HEK293 (cell line): ENCODE measurements around the gene PRR35.

Experiments
- CTCF ChIA-PET: fragments of 350-600 bp; formaldehyde crosslinking; extraction: SDS; loops from one replicate; lab custom pipeline; 2021; ENCODE audit warnings: antibody characterized with exemption; lab: Yijun Ruan, JAX
- POLR2A ChIA-PET: fragments of 300-600 bp; formaldehyde crosslinking; extraction: SDS; loops from one replicate; lab custom pipeline; 2020; ENCODE audit warnings: antibody characterized with exemption, inconsistent platforms; lab: Yijun Ruan, JAX
- H3K27ac ChIP-seq: fragments of 200-500 bp; sonication (Bioruptor generic); 2 replicates; pipeline ENCODE4 v1.5.1; 2014; ENCODE audit warnings: low read depth, low read length, control low read depth, inconsistent platforms; ENCODE audit errors: extremely low read depth
- H3K36me3 ChIP-seq, 2 experiments: fragments of 200-500 bp in 1 of 2; sonication (Bioruptor generic) in 1 of 2; 1 replicate in 1 of 2; 2 replicates in 1 of 2; pipeline ENCODE4 v1.5.1; 2014 to 2017; ENCODE audit warnings: inconsistent platforms in 2 of 2, low read length in 2 of 2; ENCODE audit not compliant: control insufficient read depth in 2 of 2, insufficient read depth in 1 of 2
- H3K4me1 ChIP-seq: fragments of 200-500 bp; sonication (Bioruptor generic); 2 replicates; pipeline ENCODE4 v1.5.1; 2014; ENCODE audit warnings: mild to moderate bottlenecking, low read length, inconsistent platforms; ENCODE audit not compliant: control insufficient read depth, insufficient read depth
- H3K4me3 ChIP-seq: 2 replicates; pipeline ENCODE4 v1.5.1; 2011; ENCODE audit warnings: low read depth, mild to moderate bottlenecking, control low read depth, low read length, moderate library complexity
- H3K9me3 ChIP-seq: fragments of 200-500 bp; sonication (Bioruptor generic); 2 replicates; pipeline ENCODE4 v1.5.1; 2014; ENCODE audit warnings: low read depth, low read length, inconsistent platforms; ENCODE audit not compliant: control insufficient read depth, insufficient read depth
- BCL11A ChIP-seq: fragments of 450-650 bp; formaldehyde crosslinking; IDR thresholded peaks from 2 replicates; pipeline ENCODE4 v1.5.1; 2016; ENCODE audit warnings: low read depth, missing biosample characterization, missing genetic modification characterization
- ZBTB1 ChIP-seq: fragments of 450-650 bp; formaldehyde crosslinking; IDR thresholded peaks from 2 replicates; pipeline ENCODE4 v1.5.1; 2016; ENCODE audit warnings: missing biosample characterization, missing genetic modification characterization
- ZBTB20 ChIP-seq: fragments of 450-650 bp; formaldehyde crosslinking; IDR thresholded peaks from 2 replicates; pipeline ENCODE4 v1.5.1; 2016; ENCODE audit warnings: missing biosample characterization, missing genetic modification characterization
- ZBTB48 ChIP-seq: fragments of 450-650 bp; formaldehyde crosslinking; IDR thresholded peaks from 2 replicates; pipeline ENCODE4 v1.5.1; 2016; ENCODE audit warnings: missing biosample characterization, missing genetic modification characterization
- ZBTB8A ChIP-seq: fragments of 450-650 bp; formaldehyde crosslinking; IDR thresholded peaks from 2 replicates; pipeline ENCODE4 v1.5.1; 2016; ENCODE audit warnings: missing biosample characterization, missing genetic modification characterization
- ZFP69B ChIP-seq: fragments of 450-650 bp; formaldehyde crosslinking; IDR thresholded peaks from 2 replicates; pipeline ENCODE4 v1.5.1; 2016; ENCODE audit warnings: missing biosample characterization, missing genetic modification characterization
- ZNF157 ChIP-seq: fragments of 450-650 bp; formaldehyde crosslinking; IDR thresholded peaks from 2 replicates; pipeline ENCODE4 v1.5.1; 2016; ENCODE audit warnings: missing biosample characterization, missing genetic modification characterization
- ZNF214 ChIP-seq: fragments of 450-650 bp; formaldehyde crosslinking; IDR thresholded peaks from 2 replicates; pipeline ENCODE4 v1.5.1; 2017; ENCODE audit warnings: missing biosample characterization, mild to moderate bottlenecking, missing genetic modification characterization, borderline replicate concordance
- ZNF221 ChIP-seq: fragments of 450-650 bp; formaldehyde crosslinking; IDR thresholded peaks from 2 replicates; pipeline ENCODE4 v1.5.1; 2017; ENCODE audit warnings: missing biosample characterization, missing genetic modification characterization, borderline replicate concordance
- ZNF239 ChIP-seq: fragments of 450-650 bp; formaldehyde crosslinking; IDR thresholded peaks from 2 replicates; pipeline ENCODE4 v1.5.1; 2016; ENCODE audit warnings: missing biosample characterization, missing genetic modification characterization
- ZNF311 ChIP-seq: fragments of 450-650 bp; formaldehyde crosslinking; IDR thresholded peaks from 2 replicates; pipeline ENCODE4 v1.5.1; 2017; ENCODE audit warnings: missing biosample characterization, missing genetic modification characterization, borderline replicate concordance
- ZNF394 ChIP-seq: fragments of 450-650 bp; formaldehyde crosslinking; IDR thresholded peaks from 2 replicates; pipeline ENCODE4 v1.5.1; 2016; ENCODE audit warnings: missing biosample characterization, missing genetic modification characterization, mild to moderate bottlenecking, moderate library complexity, borderline replicate concordance
- ZNF544 ChIP-seq: fragments of 450-650 bp; formaldehyde crosslinking; IDR thresholded peaks from 2 replicates; pipeline ENCODE4 v1.5.0; 2017; ENCODE audit warnings: missing biosample characterization, missing genetic modification characterization
- ZNF626 ChIP-seq: fragments of 450-650 bp; sonication (Bioruptor Pico); formaldehyde crosslinking; IDR thresholded peaks from 2 replicates; pipeline ENCODE4 v1.5.1; 2018; ENCODE audit warnings: missing biosample characterization, missing genetic modification characterization, inconsistent platforms
- ZNF768 ChIP-seq: fragments of 450-650 bp; formaldehyde crosslinking; IDR thresholded peaks from 2 replicates; pipeline ENCODE4 v1.5.1; 2018; ENCODE audit warnings: missing biosample characterization, mild to moderate bottlenecking, missing genetic modification characterization
- ZNF792 ChIP-seq: fragments of 450-650 bp; formaldehyde crosslinking; IDR thresholded peaks from 2 replicates; pipeline ENCODE4 v1.5.1; 2016; ENCODE audit warnings: missing biosample characterization, missing genetic modification characterization
- ZNF837 ChIP-seq: fragments of 450-650 bp; formaldehyde crosslinking; IDR thresholded peaks from 2 replicates; pipeline ENCODE4 v1.5.1; 2016; ENCODE audit warnings: missing biosample characterization, missing genetic modification characterization
- TF ChIP-seq, protein P1 (sequence below): fragments of 450-650 bp; formaldehyde crosslinking; IDR thresholded peaks from 2 replicates; pipeline ENCODE4 v1.5.1; 2016; ENCODE audit warnings: missing biosample characterization, missing genetic modification characterization
- TF ChIP-seq, protein P2 (sequence below): fragments of 450-650 bp; formaldehyde crosslinking; IDR thresholded peaks from 2 replicates; pipeline ENCODE4 v1.5.1; 2016; ENCODE audit warnings: missing biosample characterization, missing genetic modification characterization
- TF ChIP-seq, protein P3 (sequence below): fragments of 450-650 bp; formaldehyde crosslinking; IDR thresholded peaks from 2 replicates; pipeline ENCODE4 v1.5.1; 2016; ENCODE audit warnings: missing biosample characterization, missing genetic modification characterization, low read depth
- TF ChIP-seq, protein P4 (sequence below): sonication (generic); formaldehyde crosslinking; IDR thresholded peaks from 2 replicates; pipeline ENCODE4 v1.8.1; 2022; ENCODE audit warnings: mild to moderate bottlenecking, moderate library complexity, missing genetic modification reagents
- TF ChIP-seq, protein P5 (sequence below): fragments of 450-650 bp; formaldehyde crosslinking; IDR thresholded peaks from 2 replicates; pipeline ENCODE4 v1.5.1; 2016; ENCODE audit warnings: missing biosample characterization, missing genetic modification characterization
- TF ChIP-seq, protein P6 (sequence below): fragments of 450-650 bp; formaldehyde crosslinking; IDR thresholded peaks from 2 replicates; pipeline ENCODE4 v1.5.1; 2017; ENCODE audit warnings: missing biosample characterization, mild to moderate bottlenecking, missing genetic modification characterization, moderate library complexity

The PRR35 gene

DNA sequence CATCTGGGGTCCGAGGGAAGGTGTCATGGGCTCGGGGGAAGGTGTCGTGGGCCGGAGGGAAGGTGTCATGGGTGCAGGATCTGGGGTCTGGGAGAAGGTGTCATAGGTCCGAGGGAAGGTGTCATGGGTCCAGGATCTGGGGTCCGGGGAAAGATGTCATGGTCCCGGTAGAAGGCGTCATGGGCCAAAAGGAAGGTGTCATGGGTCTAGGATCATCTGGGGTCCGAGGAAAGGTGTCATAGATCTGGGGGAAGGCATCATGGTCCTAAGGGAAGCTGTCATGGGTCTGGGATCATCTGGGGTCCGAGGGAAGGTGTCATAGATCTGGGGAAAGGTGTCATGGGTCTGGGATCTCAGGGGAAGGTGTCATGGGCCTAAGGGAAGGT, 30.6 kb downstream of the PRR35 start:
- Histone ChIP-seq H3K4me1 (peaks cover 14% of the 10 kb centered on the region), H3K27ac (no peak overlapping the region)
- TF ChIP-seq BCL11A (tag by site-specific recombination) (no peak), ZBTB8A (tag by site-specific recombination) (0 out of 2 replicates have a peak, but pooled peaks have one; percentile 9), ZNF311 (tag by site-specific recombination) (no peak), ZNF837 (no peak), ZNF792 (no peak), ZNF544 (tag by site-specific recombination) (no peak), ZNF221 (tag by site-specific recombination) (no peak), ZNF157 (tag by site-specific recombination) (0 out of 2 replicates have a peak, but pooled peaks have one; percentile 25), ZNF214 (tag by site-specific recombination) (no peak), ZBTB48 (peak; percentile 38; the same call in 1 of the 2 replicates), ZFP69B (tag by site-specific recombination) (no peak), ZBTB20 (tag by site-specific recombination) (no peak), ZNF768 (tag by site-specific recombination) (no peak)
- TF ChIP-seq, protein P1, sequence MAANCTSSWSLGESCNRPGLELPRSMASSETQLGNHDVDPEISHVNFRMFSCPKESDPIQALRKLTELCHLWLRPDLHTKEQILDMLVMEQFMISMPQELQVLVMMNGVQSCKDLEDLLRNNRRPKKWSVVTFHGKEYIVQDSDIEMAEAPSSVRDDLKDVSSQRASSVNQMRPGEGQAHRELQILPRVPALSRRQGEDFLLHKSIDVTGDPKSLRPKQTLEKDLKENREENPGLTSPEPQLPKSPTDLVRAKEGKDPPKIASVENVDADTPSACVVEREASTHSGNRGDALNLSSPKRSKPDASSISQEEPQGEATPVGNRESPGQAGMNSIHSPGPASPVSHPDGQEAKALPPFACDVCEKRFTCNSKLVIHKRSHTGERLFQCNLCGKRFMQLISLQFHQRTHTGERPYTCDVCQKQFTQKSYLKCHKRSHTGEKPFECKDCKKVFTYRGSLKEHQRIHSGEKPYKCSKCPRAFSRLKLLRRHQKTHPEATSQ (tag by site-specific recombination) = no peak
- TF ChIP-seq, protein P2, sequence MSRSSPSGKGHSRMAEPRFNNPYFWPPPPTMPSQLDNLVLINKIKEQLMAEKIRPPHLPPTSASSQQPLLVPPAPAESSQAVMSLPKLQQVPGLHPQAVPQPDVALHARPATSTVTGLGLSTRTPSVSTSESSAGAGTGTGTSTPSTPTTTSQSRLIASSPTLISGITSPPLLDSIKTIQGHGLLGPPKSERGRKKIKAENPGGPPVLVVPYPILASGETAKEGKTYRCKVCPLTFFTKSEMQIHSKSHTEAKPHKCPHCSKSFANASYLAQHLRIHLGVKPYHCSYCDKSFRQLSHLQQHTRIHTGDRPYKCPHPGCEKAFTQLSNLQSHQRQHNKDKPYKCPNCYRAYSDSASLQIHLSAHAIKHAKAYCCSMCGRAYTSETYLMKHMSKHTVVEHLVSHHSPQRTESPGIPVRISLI (tag by site-specific recombination) = no peak
- TF ChIP-seq, protein P3, sequence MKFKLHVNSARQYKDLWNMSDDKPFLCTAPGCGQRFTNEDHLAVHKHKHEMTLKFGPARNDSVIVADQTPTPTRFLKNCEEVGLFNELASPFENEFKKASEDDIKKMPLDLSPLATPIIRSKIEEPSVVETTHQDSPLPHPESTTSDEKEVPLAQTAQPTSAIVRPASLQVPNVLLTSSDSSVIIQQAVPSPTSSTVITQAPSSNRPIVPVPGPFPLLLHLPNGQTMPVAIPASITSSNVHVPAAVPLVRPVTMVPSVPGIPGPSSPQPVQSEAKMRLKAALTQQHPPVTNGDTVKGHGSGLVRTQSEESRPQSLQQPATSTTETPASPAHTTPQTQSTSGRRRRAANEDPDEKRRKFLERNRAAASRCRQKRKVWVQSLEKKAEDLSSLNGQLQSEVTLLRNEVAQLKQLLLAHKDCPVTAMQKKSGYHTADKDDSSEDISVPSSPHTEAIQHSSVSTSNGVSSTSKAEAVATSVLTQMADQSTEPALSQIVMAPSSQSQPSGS (tag by site-specific recombination) = no peak
- TF ChIP-seq, protein P4, sequence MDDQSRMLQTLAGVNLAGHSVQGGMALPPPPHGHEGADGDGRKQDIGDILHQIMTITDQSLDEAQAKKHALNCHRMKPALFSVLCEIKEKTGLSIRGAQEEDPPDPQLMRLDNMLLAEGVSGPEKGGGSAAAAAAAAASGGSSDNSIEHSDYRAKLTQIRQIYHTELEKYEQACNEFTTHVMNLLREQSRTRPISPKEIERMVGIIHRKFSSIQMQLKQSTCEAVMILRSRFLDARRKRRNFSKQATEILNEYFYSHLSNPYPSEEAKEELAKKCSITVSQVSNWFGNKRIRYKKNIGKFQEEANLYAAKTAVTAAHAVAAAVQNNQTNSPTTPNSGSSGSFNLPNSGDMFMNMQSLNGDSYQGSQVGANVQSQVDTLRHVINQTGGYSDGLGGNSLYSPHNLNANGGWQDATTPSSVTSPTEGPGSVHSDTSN (CRISPR knock-in tag) = no peak
- TF ChIP-seq, all 188 proteins: peak for 3
- Histone ChIP-seq H3K36me3 (no peaks in the 10 kb centered on the region), H3K9me3 (no peaks in the 10 kb centered on the region), H3K4me3 (peak overlapping the region; percentile 69)
- ChIA-PET CTCF (interaction anchor here (0.7 to 0.9 kb wide), 2 partner anchors 46 to 493 kb away, joined by 5 read pairs; partner anchors contain the start of gene METTL26), POLR2A (interaction anchor here (1.4 kb wide), 1 partner anchor 22 kb away, joined by 4 read pairs; no protein-coding TSS in a partner anchor)

DNA sequence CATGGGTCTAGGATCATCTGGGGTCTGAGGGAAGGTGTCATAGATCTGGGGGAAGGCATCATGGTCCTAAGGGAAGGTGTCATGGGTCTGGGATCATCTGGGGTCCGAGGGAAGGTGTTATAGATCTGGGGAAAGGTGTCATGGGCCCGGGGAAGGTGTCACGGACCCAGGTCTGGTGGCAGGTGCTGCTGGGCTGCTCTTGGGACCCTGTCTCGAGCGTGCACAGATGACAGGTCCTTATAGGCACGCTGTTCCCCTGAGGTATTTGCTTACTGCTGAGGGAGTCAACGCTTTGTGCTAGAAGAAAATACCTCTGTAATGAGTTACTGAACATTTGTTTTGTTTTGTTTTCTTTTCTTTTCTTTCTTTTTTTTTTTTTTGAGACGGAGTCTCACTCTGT, 31.0 kb downstream of the PRR35 start:
- Histone ChIP-seq H3K9me3 (no peaks in the 10 kb centered on the region), H3K36me3 (peaks cover 0 to 3% of the 10 kb centered on the region in 2 experiments; a peak in 1 of 3 replicates), H3K27ac (no peak overlapping the region), H3K4me1 (peaks cover 14% of the 10 kb centered on the region), H3K4me3 (no peak overlapping the region)
- TF ChIP-seq ZNF626 (no peak), ZNF394 (tag by site-specific recombination) (no peak), ZNF239 (no peak), ZBTB1 (tag by site-specific recombination) (no peak)
- TF ChIP-seq, protein P5, sequence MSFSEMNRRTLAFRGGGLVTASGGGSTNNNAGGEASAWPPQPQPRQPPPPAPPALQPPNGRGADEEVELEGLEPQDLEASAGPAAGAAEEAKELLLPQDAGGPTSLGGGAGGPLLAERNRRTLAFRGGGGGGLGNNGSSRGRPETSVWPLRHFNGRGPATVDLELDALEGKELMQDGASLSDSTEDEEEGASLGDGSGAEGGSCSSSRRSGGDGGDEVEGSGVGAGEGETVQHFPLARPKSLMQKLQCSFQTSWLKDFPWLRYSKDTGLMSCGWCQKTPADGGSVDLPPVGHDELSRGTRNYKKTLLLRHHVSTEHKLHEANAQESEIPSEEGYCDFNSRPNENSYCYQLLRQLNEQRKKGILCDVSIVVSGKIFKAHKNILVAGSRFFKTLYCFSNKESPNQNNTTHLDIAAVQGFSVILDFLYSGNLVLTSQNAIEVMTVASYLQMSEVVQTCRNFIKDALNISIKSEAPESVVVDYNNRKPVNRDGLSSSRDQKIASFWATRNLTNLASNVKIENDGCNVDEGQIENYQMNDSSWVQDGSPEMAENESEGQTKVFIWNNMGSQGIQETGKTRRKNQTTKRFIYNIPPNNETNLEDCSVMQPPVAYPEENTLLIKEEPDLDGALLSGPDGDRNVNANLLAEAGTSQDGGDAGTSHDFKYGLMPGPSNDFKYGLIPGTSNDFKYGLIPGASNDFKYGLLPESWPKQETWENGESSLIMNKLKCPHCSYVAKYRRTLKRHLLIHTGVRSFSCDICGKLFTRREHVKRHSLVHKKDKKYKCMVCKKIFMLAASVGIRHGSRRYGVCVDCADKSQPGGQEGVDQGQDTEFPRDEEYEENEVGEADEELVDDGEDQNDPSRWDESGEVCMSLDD (tag by site-specific recombination) = no peak
- TF ChIP-seq, protein P6, sequence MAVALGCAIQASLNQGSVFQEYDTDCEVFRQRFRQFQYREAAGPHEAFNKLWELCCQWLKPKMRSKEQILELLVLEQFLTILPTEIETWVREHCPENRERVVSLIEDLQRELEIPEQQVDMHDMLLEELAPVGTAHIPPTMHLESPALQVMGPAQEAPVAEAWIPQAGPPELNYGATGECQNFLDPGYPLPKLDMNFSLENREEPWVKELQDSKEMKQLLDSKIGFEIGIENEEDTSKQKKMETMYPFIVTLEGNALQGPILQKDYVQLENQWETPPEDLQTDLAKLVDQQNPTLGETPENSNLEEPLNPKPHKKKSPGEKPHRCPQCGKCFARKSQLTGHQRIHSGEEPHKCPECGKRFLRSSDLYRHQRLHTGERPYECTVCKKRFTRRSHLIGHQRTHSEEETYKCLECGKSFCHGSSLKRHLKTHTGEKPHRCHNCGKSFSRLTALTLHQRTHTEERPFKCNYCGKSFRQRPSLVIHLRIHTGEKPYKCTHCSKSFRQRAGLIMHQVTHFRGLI (tag by site-specific recombination) = no peak
- POLR2A ChIA-PET = interaction anchor here (1.4 kb wide), 1 partner anchor 22 kb away, joined by 4 read pairs; no protein-coding TSS in a partner anchor
- CTCF ChIA-PET = interaction anchor here (0.7 kb wide), 1 partner anchor 493 kb away, joined by 5 read pairs; no protein-coding TSS in a partner anchor
